Measurements from ENCODE around the gene C4orf36.

GRCh38 chr4:86848732-86849619 lies 43.2 kb downstream of the C4orf36 start, which contains the start of gene SLC10A6:
- TF ChIP-seq CTCF (IDR thresholded peaks at IDR 0.05; ENCODE audit: poor library complexity) (no peak), EZH2phosphoT487 (IDR thresholded peaks at IDR 0.05; ENCODE audit: low read depth, severe bottlenecking, unreplicated experiment) (no peak), EZH2 (IDR thresholded peaks at IDR 0.05; ENCODE audit: borderline replicate concordance) (no peak)

All from hepatocyte (in vitro differentiated cells).